GM12878 (cell line): ENCODE data around the gene PHF14. TPM values are rescaled to one million over a fixed set of nuclear protein-coding genes. Genes with fewer than 3 reads are reported as not detected.

Experiments used
- ATAC-seq: fragments of 200-7000 bp; cut with Tn5 transposase; 3 replicates; pipeline ENCODE4 v1.9.1; 2020; ENCODE audit warnings: mild to moderate bottlenecking, moderate library complexity
- BruUV-seq: library from RNA; stranded (reverse); fragments of 400-500 nt; replicated peaks from 2 replicates; lab custom pipeline; 2021; lab: Mats Ljungman, UMichigan
- CTCF ChIA-PET: fragments of 300-600 bp; sonication (Branson Sonifier 250); formaldehyde crosslinking; extraction: SDS; loops from one replicate; lab custom pipeline; 2021; ENCODE audit warnings: inconsistent platforms; lab: Yijun Ruan, JAX
- POLR2A ChIA-PET: fragments of 350-600 bp; formaldehyde crosslinking; extraction: SDS; loops from one replicate; lab custom pipeline; 2021; ENCODE audit warnings: inconsistent platforms; lab: Charles Lee
- RAD21 ChIA-PET: fragments of 300-600 bp; sonication (Branson Sonifier 250); formaldehyde crosslinking; loops from one replicate; lab custom pipeline; 2023; ENCODE audit warnings: antibody characterized with exemption; ENCODE audit not compliant: unreplicated experiment; lab: Charles Lee
- SMC1A ChIA-PET: fragments of 300-600 bp; sonication (Branson Sonifier 250); formaldehyde crosslinking; loops from one replicate; lab custom pipeline; 2023; ENCODE audit not compliant: unreplicated experiment, uncharacterized antibody; lab: Charles Lee
- DNase-seq: peaks from one replicate; pipeline ENCODE4 v3.0.0-alpha.2; 2011; ENCODE audit warnings: low read depth, low spot score
- FAIRE-seq: peaks from 3 replicates; lab custom pipeline; 2011; peaks lifted over from hg19 to GRCh38; lab: Jason Lieb, UNC
- H2AFZ ChIP-seq: 2 replicates; pipeline ENCODE4 v1.6.0; 2011; ENCODE audit warnings: low read depth, low read length, control low read depth; ENCODE audit not compliant: control insufficient read depth
- H3K27ac ChIP-seq: 2 replicates; pipeline ENCODE4 v1.5.1; 2011; ENCODE audit warnings: control low read depth; ENCODE audit not compliant: control insufficient read depth, insufficient read depth
- H3K27me3 ChIP-seq, 2 experiments: replicated peaks in 1 of 2; 2 replicates each; pipeline versions ENCODE4 v1.6.0 to v1.6.1; 2011; ENCODE audit warnings: low read length in 1 of 2; ENCODE audit not compliant: control insufficient read depth in 2 of 2, insufficient read depth in 2 of 2
- H3K36me3 ChIP-seq, 2 experiments: 2 replicates each; pipeline ENCODE4 v1.5.1; 2011; ENCODE audit warnings: low read length in 1 of 2; ENCODE audit not compliant: control insufficient read depth in 2 of 2, insufficient read depth in 2 of 2
- H3K4me1 ChIP-seq: 2 replicates; pipeline ENCODE4 v1.6.1; 2011; ENCODE audit warnings: mild to moderate bottlenecking, low read length, moderate library complexity, mixed read lengths; ENCODE audit not compliant: control insufficient read depth, insufficient read depth
- H3K4me2 ChIP-seq: 2 replicates; pipeline ENCODE4 v1.6.0; 2011; ENCODE audit warnings: control low read depth; ENCODE audit not compliant: control insufficient read depth, insufficient read depth
- H3K4me3 ChIP-seq: fragments of 200-600 bp; sonication (generic); 2 replicates; pipeline ENCODE4 v1.5.1; 2016
- H3K79me2 ChIP-seq: 2 replicates; pipeline ENCODE4 v1.6.0; 2011; ENCODE audit warnings: low read length; ENCODE audit not compliant: control insufficient read depth, insufficient read depth
- H3K9ac ChIP-seq: 2 replicates; pipeline ENCODE4 v1.8.0; 2011; ENCODE audit warnings: low read length, control low read depth, mixed read lengths; ENCODE audit not compliant: control insufficient read depth, insufficient read depth
- H3K9me3 ChIP-seq: replicated peaks from 3 replicates; pipeline ENCODE4 v1.5.1; 2011; ENCODE audit warnings: mild to moderate bottlenecking, low read length; ENCODE audit not compliant: control insufficient read depth, insufficient read depth
- H4K20me1 ChIP-seq: 2 replicates; pipeline ENCODE4 v1.6.0; 2011; ENCODE audit not compliant: control insufficient read depth, insufficient read depth
- CBX3 ChIP-seq: fragments of 200-600 bp; sonication (generic); IDR thresholded peaks from 2 replicates; pipeline ENCODE4 v1.6.1; 2016; ENCODE audit warnings: low read depth, borderline replicate concordance
- PBX3 ChIP-seq: IDR thresholded peaks from 2 replicates; pipeline ENCODE4 v1.6.1; 2011; ENCODE audit warnings: mild to moderate bottlenecking, low read depth, low read length, moderate library complexity; ENCODE audit not compliant: insufficient replicate concordance
- POU2F2 ChIP-seq: IDR thresholded peaks from 3 replicates; pipeline ENCODE4 v1.6.1; 2011; ENCODE audit warnings: low read depth, mild to moderate bottlenecking, low read length, borderline replicate concordance
- RELB ChIP-seq: fragments of 450-650 bp; IDR thresholded peaks from 2 replicates; pipeline ENCODE4 v1.6.1; 2017; ENCODE audit warnings: low read depth, mild to moderate bottlenecking, moderate library complexity
- SMC3 ChIP-seq: IDR thresholded peaks from 2 replicates; pipeline ENCODE4 v1.6.1; 2011; ENCODE audit warnings: low read length, improper control_type of control experiment, borderline replicate concordance
- TBL1XR1 ChIP-seq: IDR thresholded peaks from 2 replicates; pipeline ENCODE4 v1.6.1; 2012; ENCODE audit warnings: low read depth, low read length, improper control_type of control experiment
- ZNF274 ChIP-seq: IDR thresholded peaks from one replicate; pipeline ENCODE4 v1.8.0; 2011; ENCODE audit not compliant: insufficient read length, insufficient read depth
- ZNF592 ChIP-seq: fragments of 450-650 bp; IDR thresholded peaks from 2 replicates; pipeline ENCODE4 v1.6.1; 2017; ENCODE audit warnings: mild to moderate bottlenecking, moderate library complexity
- WGBS: methylation state at CpG from one replicate; pipeline ENCODE4 v1.1.6; 2016; ENCODE audit warnings: low lambda C conversion rate; ENCODE audit not compliant: insufficient replicate concordance, insufficient coverage; ENCODE audit errors: missing lambda C conversion rate; 5-methylcytosine and 5-hydroxymethylcytosine counted together
- in situ Hi-C: fragments of 300-500 bp; cut with MboI; formaldehyde crosslinking; loops from 9 replicates; pipeline ENCODE4 v1.14.3; 2018; ENCODE audit warnings: mixed read lengths
- intact Hi-C: fragments of 100-400 bp; cut with micrococcal nuclease; formaldehyde crosslinking; loops from one replicate; pipeline ENCODE4 v1.14.2; 2022; ENCODE audit not compliant: unreplicated experiment
- polyA plus RNA-seq, 11 experiments: library from polyadenylated mRNA; depleted of rRNA in 4 of 11; unstranded in 6 of 11; stranded (reverse) in 5 of 11; fragments of >200 nt; fragmentation: Nextera tagmentation in 4 of 11; fragmentation: Illumina TruSeq in 1 of 11; extraction: Ambion mirVana in 4 of 11; extraction: Trizol in 1 of 11; gene quantifications; 1 replicate in 1 of 11; 2 replicates in 10 of 11; pipeline versions ENCODE4 v1.2.1 to v1.2.3, GENCODE V29; 2011 to 2016; ENCODE audit warnings: inconsistent platforms in 2 of 11, missing spikeins in 2 of 11, low read depth in 1 of 11
- total RNA-seq, 4 experiments: library from RNA; depleted of rRNA in 3 of 4; stranded (reverse); fragments of >200 nt in 3 of 4; fragmentation: Illumina TruSeq in 1 of 4; extraction: Trizol in 1 of 4; gene quantifications; 2 replicates each; pipeline versions ENCODE4 v1.2.1 to v1.2.3, GENCODE V29; 2013 to 2021

Gene PHF14
- total and polyA plus RNA-seq, 10 of the 15 experiments (the other 5 are each of a cell fraction or from before 2014, with no cell fraction given), result 21.3 to 47.1 (median 29.9) TPM

GRCh38 chr7:11166051-11166450, 192.4 kb downstream of the PHF14 start:
- Histone ChIP-seq H3K27me3 (no peaks in the 10 kb centered on the region), H3K4me3 (no peak overlapping the region), H3K4me2 (no peak overlapping the region), H4K20me1 (no peaks in the 10 kb centered on the region), H2AFZ (no peak overlapping the region), H3K9ac (no peak overlapping the region), H3K36me3 (no peaks in the 10 kb centered on the region), H3K9me3 (no peaks in the 10 kb centered on the region), H3K79me2 (no peaks in the 10 kb centered on the region), H3K4me1 (no peaks in the 10 kb centered on the region), H3K27ac (no peak overlapping the region)
- DNase-seq (no peak), FAIRE-seq (no peak), ATAC-seq (no peak)
- in situ Hi-C loops (no loop called here), intact Hi-C loops (no loop called here)
- no peak for TF ChIP-seq POU2F2
- TF ChIP-seq PBX3, result no peak
- no peak for TF ChIP-seq SMC3
- no peak for TF ChIP-seq TBL1XR1
- no peak for TF ChIP-seq ZNF274
- no peak for TF ChIP-seq CBX3
- TF ChIP-seq ZNF592, result no peak
- no peak for TF ChIP-seq RELB
- WGBS, result 100% methylated on average over 1 of the region's 1 CpG
- ChIA-PET CTCF (interaction anchor here (0.6 kb wide), 1 partner anchor 554 kb away, joined by 3 read pairs; no protein-coding TSS in a partner anchor), RAD21 (no interaction called here), SMC1A (interaction anchor here (1.6 kb wide), 1 partner anchor 15 kb away, joined by 6 read pairs; no protein-coding TSS in a partner anchor), POLR2A (no interaction called here)
- no TSS peak for BruUV-seq
